Cardiac atrium fibroblast (primary cell): ENCODE measurements around the gene PRKCB. TPM values are rescaled to one million over a fixed set of nuclear protein-coding genes. Genes with fewer than 3 reads are reported as not detected.

Experiments
- total RNA-seq: library from RNA; depleted of rRNA; stranded (reverse); fragments of >200 nt; gene quantifications from 2 replicates; pipeline ENCODE4 v1.2.3, GENCODE V29; 2015

The PRKCB gene
- total RNA-seq: not detected in 2 replicates

DNA sequence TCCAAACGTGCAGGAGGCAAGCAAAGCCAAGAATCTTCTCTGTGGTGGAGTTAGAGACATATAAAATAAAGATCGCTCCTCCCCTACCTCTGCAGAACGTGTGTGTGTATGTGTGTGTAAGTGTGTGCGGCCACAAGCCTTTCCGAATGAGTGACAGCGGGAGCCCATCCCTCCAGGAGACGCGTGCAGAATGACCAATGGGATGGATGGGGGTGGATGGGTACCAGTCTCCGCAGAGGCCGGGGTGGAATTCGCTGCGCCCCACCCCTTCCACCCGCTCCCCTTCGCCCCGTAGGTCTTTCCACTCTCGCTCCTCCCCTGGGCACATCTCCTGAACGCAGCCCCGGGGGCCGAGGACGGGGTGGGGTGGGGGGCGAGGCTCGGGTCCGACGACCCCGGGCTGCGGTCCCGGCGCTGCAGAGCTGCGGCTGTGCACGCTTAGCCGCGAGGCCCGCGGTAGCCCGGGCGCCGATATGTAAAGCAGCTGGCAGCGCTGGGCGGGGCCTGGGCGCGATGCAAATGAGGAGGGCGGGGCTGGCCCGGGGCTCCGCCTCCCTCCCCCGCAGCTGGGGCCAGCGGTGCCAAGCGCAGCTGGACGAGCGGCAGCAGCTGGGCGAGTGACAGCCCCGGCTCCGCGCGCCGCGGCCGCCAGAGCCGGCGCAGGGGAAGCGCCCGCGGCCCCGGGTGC lies at the start of gene PRKCB:
Gene PRKCB (plus strand): TSS at position 594 of the 688 bp plus-strand sequence.

DNA sequence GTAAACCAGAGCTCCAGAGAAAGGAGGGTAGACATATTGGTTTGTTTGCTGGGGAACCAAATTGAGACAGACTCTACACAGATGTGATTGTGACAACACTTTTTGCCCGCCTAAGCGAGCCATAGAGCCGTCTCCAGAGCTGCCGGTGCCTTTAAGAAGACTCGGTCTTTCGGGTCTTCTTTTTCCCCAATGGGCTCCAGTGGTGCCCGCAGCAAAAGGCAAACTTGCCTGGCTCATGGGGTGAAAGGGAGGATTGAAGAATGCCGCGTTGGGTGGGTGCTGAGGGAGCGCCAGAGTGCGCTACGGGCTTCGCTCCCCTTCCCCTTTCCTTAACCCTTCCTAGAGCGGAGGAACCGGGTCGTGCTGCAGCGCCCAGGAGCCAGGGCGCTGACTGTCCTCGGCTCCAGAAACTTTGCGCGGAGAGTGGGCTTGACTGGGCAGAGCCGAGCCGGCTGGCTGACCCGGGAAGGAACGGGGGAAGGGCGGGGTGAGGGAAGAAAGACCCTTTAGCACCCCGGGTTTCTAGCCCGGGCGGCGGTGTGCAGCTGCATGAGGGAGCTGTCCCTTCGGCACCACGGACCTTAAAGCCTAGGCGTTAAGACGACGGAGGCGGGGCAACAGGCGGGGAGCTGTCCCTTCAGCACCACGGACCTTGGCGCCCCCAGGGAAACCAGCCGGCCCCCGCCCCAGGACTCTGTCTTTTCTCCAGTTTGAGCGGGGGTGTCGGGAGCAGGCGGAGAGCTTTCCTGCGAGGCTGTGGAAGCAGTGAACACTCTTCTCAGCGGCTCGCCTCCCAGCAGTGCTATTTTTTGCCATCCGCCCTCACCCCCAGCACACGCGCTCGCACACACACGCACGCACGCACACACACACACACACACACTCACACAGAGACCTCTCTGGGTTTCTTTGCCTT lies 419.9 kb downstream of the PRKCB start, which contains the start of gene CACNG3:
Gene CACNG3 (plus strand): TSS at position 880 of the 916 bp plus-strand sequence. CDS start 420 bp downstream, outside the sequence.

Other genes starting within 250 kb of the PRKCB start
- 86.8 and 90.1 TPM in 2 replicates for gene NDUFAB1, start 239.7 kb upstream of the PRKCB start, total RNA-seq
- gene PALB2, start 194.7 kb upstream of the PRKCB start, total RNA-seq: 4.7 and 14.6 TPM in 2 replicates
- gene DCTN5, start 194.5 kb upstream of the PRKCB start, total RNA-seq: 39.5 and 53.8 TPM in 2 replicates
- gene PLK1, start 157.1 kb upstream of the PRKCB start, total RNA-seq: 13.5 and 19.9 TPM in 2 replicates
- gene ERN2, start 122.8 kb upstream of the PRKCB start, total RNA-seq: 0.18 TPM in 1 of 2 replicates, not detected in the other
- not detected in 2 replicates for gene CHP2, start 81.0 kb upstream of the PRKCB start, total RNA-seq